HEK293 (cell line): ENCODE results near the gene JUND.

Source experiments
- CTCF ChIA-PET: fragments of 350-600 bp; formaldehyde crosslinking; extraction: SDS; loops from one replicate; lab custom pipeline; 2021; ENCODE audit warnings: antibody characterized with exemption; lab: Yijun Ruan, JAX
- POLR2A ChIA-PET: fragments of 300-600 bp; formaldehyde crosslinking; extraction: SDS; loops from one replicate; lab custom pipeline; 2020; ENCODE audit warnings: antibody characterized with exemption, inconsistent platforms; lab: Yijun Ruan, JAX
- H3K27ac ChIP-seq: fragments of 200-500 bp; sonication (Bioruptor generic); 2 replicates; pipeline ENCODE4 v1.5.1; 2014; ENCODE audit warnings: low read depth, low read length, control low read depth, inconsistent platforms; ENCODE audit errors: extremely low read depth
- H3K36me3 ChIP-seq, 2 experiments: fragments of 200-500 bp in 1 of 2; sonication (Bioruptor generic) in 1 of 2; 1 replicate in 1 of 2; 2 replicates in 1 of 2; pipeline ENCODE4 v1.5.1; 2014 to 2017; ENCODE audit warnings: inconsistent platforms in 2 of 2, low read length in 2 of 2; ENCODE audit not compliant: control insufficient read depth in 2 of 2, insufficient read depth in 1 of 2
- H3K4me1 ChIP-seq: fragments of 200-500 bp; sonication (Bioruptor generic); 2 replicates; pipeline ENCODE4 v1.5.1; 2014; ENCODE audit warnings: mild to moderate bottlenecking, low read length, inconsistent platforms; ENCODE audit not compliant: control insufficient read depth, insufficient read depth
- H3K4me3 ChIP-seq: 2 replicates; pipeline ENCODE4 v1.5.1; 2011; ENCODE audit warnings: low read depth, mild to moderate bottlenecking, control low read depth, low read length, moderate library complexity
- H3K9me3 ChIP-seq: fragments of 200-500 bp; sonication (Bioruptor generic); 2 replicates; pipeline ENCODE4 v1.5.1; 2014; ENCODE audit warnings: low read depth, low read length, inconsistent platforms; ENCODE audit not compliant: control insufficient read depth, insufficient read depth
- EGR2 ChIP-seq: fragments of 450-650 bp; formaldehyde crosslinking; IDR thresholded peaks from 2 replicates; pipeline ENCODE4 v1.5.1; 2016; ENCODE audit warnings: low read depth, missing biosample characterization, missing genetic modification characterization
- GFI1B ChIP-seq: fragments of 450-650 bp; formaldehyde crosslinking; IDR thresholded peaks from 2 replicates; pipeline ENCODE4 v1.5.1; 2016; ENCODE audit warnings: missing biosample characterization, missing genetic modification characterization
- KLF16 ChIP-seq: fragments of 450-650 bp; formaldehyde crosslinking; IDR thresholded peaks from 2 replicates; pipeline ENCODE4 v1.5.1; 2017; ENCODE audit warnings: missing biosample characterization, missing genetic modification characterization
- MZF1 ChIP-seq: fragments of 450-650 bp; formaldehyde crosslinking; IDR thresholded peaks from 2 replicates; pipeline ENCODE4 v1.5.1; 2017; ENCODE audit warnings: missing biosample characterization, missing genetic modification characterization, borderline replicate concordance
- SCRT1 ChIP-seq: fragments of 450-650 bp; formaldehyde crosslinking; IDR thresholded peaks from 2 replicates; pipeline ENCODE4 v1.5.1; 2016; ENCODE audit warnings: missing biosample characterization, missing genetic modification characterization, borderline replicate concordance
- SP7 ChIP-seq: fragments of 450-650 bp; formaldehyde crosslinking; IDR thresholded peaks from 2 replicates; pipeline ENCODE4 v1.5.1; 2016; ENCODE audit warnings: missing biosample characterization, missing genetic modification characterization
- ZBTB20 ChIP-seq: fragments of 450-650 bp; formaldehyde crosslinking; IDR thresholded peaks from 2 replicates; pipeline ENCODE4 v1.5.1; 2016; ENCODE audit warnings: missing biosample characterization, missing genetic modification characterization
- ZBTB48 ChIP-seq: fragments of 450-650 bp; formaldehyde crosslinking; IDR thresholded peaks from 2 replicates; pipeline ENCODE4 v1.5.1; 2016; ENCODE audit warnings: missing biosample characterization, missing genetic modification characterization
- ZFP3 ChIP-seq: fragments of 450-650 bp; formaldehyde crosslinking; IDR thresholded peaks from 2 replicates; pipeline ENCODE4 v1.5.1; 2016; ENCODE audit warnings: low read depth, missing biosample characterization, missing genetic modification characterization
- ZNF138 ChIP-seq: fragments of 450-650 bp; formaldehyde crosslinking; IDR thresholded peaks from 2 replicates; pipeline ENCODE4 v1.5.1; 2016; ENCODE audit warnings: missing biosample characterization, missing genetic modification characterization, borderline replicate concordance
- ZNF140 ChIP-seq: fragments of 450-650 bp; formaldehyde crosslinking; IDR thresholded peaks from 2 replicates; pipeline ENCODE4 v1.5.1; 2016; ENCODE audit warnings: missing biosample characterization, missing genetic modification characterization
- ZNF2 ChIP-seq: fragments of 450-650 bp; formaldehyde crosslinking; IDR thresholded peaks from 2 replicates; pipeline ENCODE4 v1.5.1; 2016; ENCODE audit warnings: missing biosample characterization, missing genetic modification characterization
- ZNF214 ChIP-seq: fragments of 450-650 bp; formaldehyde crosslinking; IDR thresholded peaks from 2 replicates; pipeline ENCODE4 v1.5.1; 2017; ENCODE audit warnings: missing biosample characterization, mild to moderate bottlenecking, missing genetic modification characterization, borderline replicate concordance
- ZNF274 ChIP-seq, 2 experiments: fragments of 200-500 bp in 1 of 2; fragments of 450-650 bp in 1 of 2; sonication (Bioruptor generic) in 1 of 2; formaldehyde crosslinking in 1 of 2; IDR thresholded peaks; 2 replicates each; pipeline versions ENCODE4 v1.5.1 to v1.6.1; 2014 to 2016; ENCODE audit warnings: borderline replicate concordance in 1 of 2, inconsistent platforms in 1 of 2, low read length in 1 of 2, missing biosample characterization in 1 of 2, missing genetic modification characterization in 1 of 2
- ZNF292 ChIP-seq: fragments of 450-650 bp; formaldehyde crosslinking; IDR thresholded peaks from 2 replicates; pipeline ENCODE4 v1.5.1; 2016; ENCODE audit warnings: low read depth, missing biosample characterization, missing genetic modification characterization, borderline replicate concordance
- ZNF335 ChIP-seq: fragments of 450-650 bp; formaldehyde crosslinking; conservative IDR thresholded peaks from 2 replicates; pipeline ENCODE4 v1.5.1; 2016; ENCODE audit warnings: missing biosample characterization, missing genetic modification characterization
- ZNF354C ChIP-seq: fragments of 450-650 bp; formaldehyde crosslinking; IDR thresholded peaks from 2 replicates; pipeline ENCODE4 v1.5.1; 2016; ENCODE audit warnings: missing biosample characterization, missing genetic modification characterization, low read depth, borderline replicate concordance
- ZNF391 ChIP-seq: fragments of 450-650 bp; formaldehyde crosslinking; IDR thresholded peaks from 2 replicates; pipeline ENCODE4 v1.5.1; 2016; ENCODE audit warnings: low read depth, missing biosample characterization, missing genetic modification characterization, borderline replicate concordance
- ZNF548 ChIP-seq: fragments of 450-650 bp; formaldehyde crosslinking; IDR thresholded peaks from 2 replicates; pipeline ENCODE4 v1.5.1; 2016; ENCODE audit warnings: missing biosample characterization, missing genetic modification characterization
- ZNF555 ChIP-seq: fragments of 450-650 bp; formaldehyde crosslinking; conservative IDR thresholded peaks from 2 replicates; pipeline ENCODE4 v1.5.1; 2017; ENCODE audit warnings: missing biosample characterization, mild to moderate bottlenecking, missing genetic modification characterization, inconsistent platforms
- ZNF707 ChIP-seq: fragments of 450-650 bp; formaldehyde crosslinking; IDR thresholded peaks from 2 replicates; pipeline ENCODE4 v1.5.1; 2016; ENCODE audit warnings: missing biosample characterization, missing genetic modification characterization
- ZNF76 ChIP-seq: fragments of 450-650 bp; formaldehyde crosslinking; IDR thresholded peaks from 2 replicates; pipeline ENCODE4; 2016; ENCODE audit warnings: low read depth, missing biosample characterization, missing genetic modification characterization, borderline replicate concordance
- ZNF777 ChIP-seq: fragments of 450-650 bp; formaldehyde crosslinking; IDR thresholded peaks from 2 replicates; pipeline ENCODE4 v1.5.1; 2017; ENCODE audit warnings: missing biosample characterization, missing genetic modification characterization, borderline replicate concordance
- TF ChIP-seq, protein P1 (sequence below): fragments of 450-650 bp; formaldehyde crosslinking; conservative IDR thresholded peaks from 2 replicates; pipeline ENCODE4 v1.5.1; 2016; ENCODE audit warnings: low read depth, missing biosample characterization, missing genetic modification characterization
- TF ChIP-seq, protein P2 (sequence below): fragments of 450-650 bp; formaldehyde crosslinking; IDR thresholded peaks from 2 replicates; pipeline ENCODE4 v1.5.0; 2017; ENCODE audit warnings: missing biosample characterization, missing genetic modification characterization, borderline replicate concordance
- TF ChIP-seq, protein P3 (sequence below): fragments of 450-650 bp; formaldehyde crosslinking; IDR thresholded peaks from 2 replicates; pipeline ENCODE4 v1.5.1; 2016; ENCODE audit warnings: missing biosample characterization, missing genetic modification characterization

Gene JUND

DNA sequence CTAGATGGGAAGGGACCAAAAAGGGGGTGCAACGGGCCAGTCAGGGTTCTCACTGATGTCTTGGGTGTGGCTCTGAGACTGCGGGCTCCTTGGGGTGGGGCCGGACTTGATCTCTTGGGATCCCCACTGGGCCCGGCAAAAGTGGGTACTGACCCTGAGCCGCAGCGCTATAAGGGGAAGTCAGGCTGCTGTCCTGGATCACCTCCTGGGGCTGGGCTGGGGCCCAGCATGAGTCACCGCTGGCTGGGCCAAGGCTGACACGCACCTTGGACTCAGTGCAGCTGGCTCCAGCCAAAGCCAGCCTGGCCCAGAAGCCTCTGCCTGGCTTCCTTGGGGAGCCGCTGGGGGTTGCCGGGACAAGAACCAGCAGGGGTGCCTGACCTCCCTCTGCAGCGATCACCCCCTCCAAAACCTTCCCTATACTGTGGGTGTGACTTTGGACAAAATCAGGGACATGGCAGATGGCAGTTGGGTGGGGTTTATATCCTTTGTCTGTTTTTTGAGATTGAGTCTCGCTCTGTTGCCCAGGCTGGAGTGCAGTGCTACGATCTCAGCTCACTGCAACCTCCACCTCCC is 6.6 kb downstream of the JUND start:
- H3K4me1 ChIP-seq = no peaks in the 10 kb centered on the region
- ChIA-PET POLR2A (interaction anchor here (0.6 to 1.2 kb wide), 3 partner anchors 30 to 55 kb away, joined by 3 to 5 read pairs (median 3); partner anchors contain the start of gene LSM4), CTCF (interaction anchor here (0.6 to 2.5 kb wide), 6 partner anchors 23 to 291 kb away, joined by 3 to 23 read pairs (median 4); partner anchors contain the start of gene LSM4)
- H3K36me3 ChIP-seq = peaks cover 3 to 12% of the 10 kb centered on the region in 2 experiments; a peak in 2 of 3 replicates
- H3K27ac ChIP-seq = no peak overlapping the region
- no peaks in the 10 kb centered on the region for H3K9me3 ChIP-seq
- no peak overlapping the region for H3K4me3 ChIP-seq
- TF ChIP-seq ZNF777 (tag by site-specific recombination) = no peak
- no peak for TF ChIP-seq ZNF335 (tag by site-specific recombination)
- TF ChIP-seq ZBTB20 (tag by site-specific recombination) = no peak
- TF ChIP-seq ZNF354C (tag by site-specific recombination) = no peak
- TF ChIP-seq ZFP3 (tag by site-specific recombination) = no peak
- no peak for TF ChIP-seq ZNF214 (tag by site-specific recombination)
- TF ChIP-seq SP7 (tag by site-specific recombination) = peak; percentile 77
- TF ChIP-seq, protein P1, sequence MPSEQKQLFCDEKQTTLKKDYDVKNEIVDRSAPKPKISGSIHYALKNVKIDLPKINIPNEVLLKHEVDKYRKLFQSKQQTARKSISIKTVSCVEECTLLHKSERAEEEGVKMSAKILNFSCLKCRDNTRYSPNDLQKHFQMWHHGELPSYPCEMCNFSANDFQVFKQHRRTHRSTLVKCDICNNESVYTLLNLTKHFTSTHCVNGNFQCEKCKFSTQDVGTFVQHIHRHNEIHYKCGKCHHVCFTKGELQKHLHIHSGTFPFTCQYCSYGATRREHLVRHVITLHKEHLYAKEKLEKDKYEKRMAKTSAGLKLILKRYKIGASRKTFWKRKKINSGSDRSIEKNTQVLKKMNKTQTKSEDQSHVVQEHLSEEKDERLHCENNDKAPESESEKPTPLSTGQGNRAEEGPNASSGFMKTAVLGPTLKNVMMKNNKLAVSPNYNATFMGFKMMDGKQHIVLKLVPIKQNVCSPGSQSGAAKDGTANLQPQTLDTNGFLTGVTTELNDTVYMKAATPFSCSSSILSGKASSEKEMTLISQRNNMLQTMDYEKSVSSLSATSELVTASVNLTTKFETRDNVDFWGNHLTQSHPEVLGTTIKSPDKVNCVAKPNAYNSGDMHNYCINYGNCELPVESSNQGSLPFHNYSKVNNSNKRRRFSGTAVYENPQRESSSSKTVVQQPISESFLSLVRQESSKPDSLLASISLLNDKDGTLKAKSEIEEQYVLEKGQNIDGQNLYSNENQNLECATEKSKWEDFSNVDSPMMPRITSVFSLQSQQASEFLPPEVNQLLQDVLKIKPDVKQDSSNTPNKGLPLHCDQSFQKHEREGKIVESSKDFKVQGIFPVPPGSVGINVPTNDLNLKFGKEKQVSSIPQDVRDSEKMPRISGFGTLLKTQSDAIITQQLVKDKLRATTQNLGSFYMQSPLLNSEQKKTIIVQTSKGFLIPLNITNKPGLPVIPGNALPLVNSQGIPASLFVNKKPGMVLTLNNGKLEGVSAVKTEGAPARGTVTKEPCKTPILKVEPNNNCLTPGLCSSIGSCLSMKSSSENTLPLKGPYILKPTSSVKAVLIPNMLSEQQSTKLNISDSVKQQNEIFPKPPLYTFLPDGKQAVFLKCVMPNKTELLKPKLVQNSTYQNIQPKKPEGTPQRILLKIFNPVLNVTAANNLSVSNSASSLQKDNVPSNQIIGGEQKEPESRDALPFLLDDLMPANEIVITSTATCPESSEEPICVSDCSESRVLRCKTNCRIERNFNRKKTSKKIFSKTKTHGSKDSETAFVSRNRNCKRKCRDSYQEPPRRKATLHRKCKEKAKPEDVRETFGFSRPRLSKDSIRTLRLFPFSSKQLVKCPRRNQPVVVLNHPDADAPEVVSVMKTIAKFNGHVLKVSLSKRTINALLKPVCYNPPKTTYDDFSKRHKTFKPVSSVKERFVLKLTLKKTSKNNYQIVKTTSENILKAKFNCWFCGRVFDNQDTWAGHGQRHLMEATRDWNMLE (tag by site-specific recombination) = no peak
- no peak for TF ChIP-seq GFI1B
- TF ChIP-seq ZNF555 (tag by site-specific recombination) = no peak
- TF ChIP-seq, protein P2, sequence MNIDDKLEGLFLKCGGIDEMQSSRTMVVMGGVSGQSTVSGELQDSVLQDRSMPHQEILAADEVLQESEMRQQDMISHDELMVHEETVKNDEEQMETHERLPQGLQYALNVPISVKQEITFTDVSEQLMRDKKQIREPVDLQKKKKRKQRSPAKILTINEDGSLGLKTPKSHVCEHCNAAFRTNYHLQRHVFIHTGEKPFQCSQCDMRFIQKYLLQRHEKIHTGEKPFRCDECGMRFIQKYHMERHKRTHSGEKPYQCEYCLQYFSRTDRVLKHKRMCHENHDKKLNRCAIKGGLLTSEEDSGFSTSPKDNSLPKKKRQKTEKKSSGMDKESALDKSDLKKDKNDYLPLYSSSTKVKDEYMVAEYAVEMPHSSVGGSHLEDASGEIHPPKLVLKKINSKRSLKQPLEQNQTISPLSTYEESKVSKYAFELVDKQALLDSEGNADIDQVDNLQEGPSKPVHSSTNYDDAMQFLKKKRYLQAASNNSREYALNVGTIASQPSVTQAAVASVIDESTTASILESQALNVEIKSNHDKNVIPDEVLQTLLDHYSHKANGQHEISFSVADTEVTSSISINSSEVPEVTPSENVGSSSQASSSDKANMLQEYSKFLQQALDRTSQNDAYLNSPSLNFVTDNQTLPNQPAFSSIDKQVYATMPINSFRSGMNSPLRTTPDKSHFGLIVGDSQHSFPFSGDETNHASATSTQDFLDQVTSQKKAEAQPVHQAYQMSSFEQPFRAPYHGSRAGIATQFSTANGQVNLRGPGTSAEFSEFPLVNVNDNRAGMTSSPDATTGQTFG (tag by site-specific recombination) = no peak
- no peak for TF ChIP-seq ZNF292
- no peak; the same call in 1 of the 2 replicates for TF ChIP-seq ZNF391
- no peak for TF ChIP-seq ZNF548 (tag by site-specific recombination)
- no peak for TF ChIP-seq MZF1 (tag by site-specific recombination)
- no peak for TF ChIP-seq ZNF140 (tag by site-specific recombination)
- peak; percentile 69; the same call in 1 of the 2 replicates for TF ChIP-seq ZNF76 (tag by site-specific recombination)
- TF ChIP-seq ZNF2 (tag by site-specific recombination) = no peak; the same call in 1 of the 2 replicates
- no peak for TF ChIP-seq SCRT1 (tag by site-specific recombination)
- TF ChIP-seq ZBTB48 = no peak
- no peak for TF ChIP-seq ZNF138
- TF ChIP-seq, protein P3, sequence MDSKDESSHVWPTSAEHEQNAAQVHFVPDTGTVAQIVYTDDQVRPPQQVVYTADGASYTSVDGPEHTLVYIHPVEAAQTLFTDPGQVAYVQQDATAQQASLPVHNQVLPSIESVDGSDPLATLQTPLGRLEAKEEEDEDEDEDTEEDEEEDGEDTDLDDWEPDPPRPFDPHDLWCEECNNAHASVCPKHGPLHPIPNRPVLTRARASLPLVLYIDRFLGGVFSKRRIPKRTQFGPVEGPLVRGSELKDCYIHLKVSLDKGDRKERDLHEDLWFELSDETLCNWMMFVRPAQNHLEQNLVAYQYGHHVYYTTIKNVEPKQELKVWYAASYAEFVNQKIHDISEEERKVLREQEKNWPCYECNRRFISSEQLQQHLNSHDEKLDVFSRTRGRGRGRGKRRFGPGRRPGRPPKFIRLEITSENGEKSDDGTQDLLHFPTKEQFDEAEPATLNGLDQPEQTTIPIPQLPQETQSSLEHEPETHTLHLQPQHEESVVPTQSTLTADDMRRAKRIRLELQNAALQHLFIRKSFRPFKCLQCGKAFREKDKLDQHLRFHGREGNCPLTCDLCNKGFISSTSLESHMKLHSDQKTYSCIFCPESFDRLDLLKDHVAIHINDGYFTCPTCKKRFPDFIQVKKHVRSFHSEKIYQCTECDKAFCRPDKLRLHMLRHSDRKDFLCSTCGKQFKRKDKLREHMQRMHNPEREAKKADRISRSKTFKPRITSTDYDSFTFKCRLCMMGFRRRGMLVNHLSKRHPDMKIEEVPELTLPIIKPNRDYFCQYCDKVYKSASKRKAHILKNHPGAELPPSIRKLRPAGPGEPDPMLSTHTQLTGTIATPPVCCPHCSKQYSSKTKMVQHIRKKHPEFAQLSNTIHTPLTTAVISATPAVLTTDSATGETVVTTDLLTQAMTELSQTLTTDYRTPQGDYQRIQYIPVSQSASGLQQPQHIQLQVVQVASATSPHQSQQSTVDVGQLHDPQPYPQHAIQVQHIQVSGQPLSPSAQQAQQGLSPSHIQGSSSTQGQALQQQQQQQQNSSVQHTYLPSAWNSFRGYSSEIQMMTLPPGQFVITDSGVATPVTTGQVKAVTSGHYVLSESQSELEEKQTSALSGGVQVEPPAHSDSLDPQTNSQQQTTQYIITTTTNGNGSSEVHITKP (tag by site-specific recombination) = peak; percentile 67
- no peak for TF ChIP-seq ZNF707 (tag by site-specific recombination)
- TF ChIP-seq EGR2 (tag by site-specific recombination) = no peak
- no peak for TF ChIP-seq KLF16 (tag by site-specific recombination)
- no peak for TF ChIP-seq ZNF274 (IDR thresholded peaks at IDR 0.05; ENCODE audit: low read length)
- no peak for TF ChIP-seq ZNF274 (tag by site-specific recombination; IDR thresholded peaks at IDR 0.05; ENCODE audit: borderline replicate concordance)
